ENCODE results near the gene PCSK4.

DNA sequence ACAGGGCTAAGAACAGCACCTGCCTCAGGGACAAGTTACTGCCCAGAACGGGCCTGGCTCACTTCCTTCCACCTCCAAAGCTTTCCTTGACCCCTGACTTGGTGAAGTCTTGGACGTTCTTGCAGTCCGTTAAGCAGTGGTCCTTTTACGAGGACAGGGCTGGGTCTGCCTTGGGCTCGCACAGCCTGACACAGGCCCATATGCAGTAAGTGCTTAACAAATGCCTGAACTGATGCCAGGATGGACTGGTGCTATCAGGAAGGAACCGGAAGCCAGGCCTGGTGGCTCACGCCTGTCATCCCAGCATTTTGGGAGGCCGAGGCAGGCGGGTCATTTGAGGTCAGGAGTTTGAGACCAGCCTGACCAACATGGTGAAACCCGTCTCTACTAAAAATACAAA is 31.9 kb upstream of the PCSK4 start:
- TF ChIP-seq TCF4 (CRISPR knock-in tag; IDR thresholded peaks at IDR 0.05; ENCODE audit: borderline replicate concordance) (no peak), ZFP3 (CRISPR knock-in tag; IDR thresholded peaks at IDR 0.05) (no peak)

Measured in SK-N-SH treated with all-trans-retinoic acid at 6 μM for 48 hours (cell line).